IPS-18c (cell line): ENCODE measurements around the gene SLC35F2.
"Not testable (repeated sequence)": the region's sequence is repeated elsewhere in the genome, so short reads cannot be mapped to it uniquely, and the experiment has no call there.

Source experiments
- H3K4me3 ChIP-seq: 2 replicates; pipeline ENCODE4 v1.7.0; 2013; ENCODE audit warnings: low read depth, mild to moderate bottlenecking, low read length, moderate library complexity; ENCODE audit not compliant: insufficient read depth
- H3K9me3 ChIP-seq: one replicate; pipeline ENCODE4 v1.6.1; 2013; ENCODE audit warnings: mild to moderate bottlenecking, low read length, moderate library complexity; ENCODE audit not compliant: control insufficient read depth, insufficient read depth

Gene SLC35F2

DNA sequence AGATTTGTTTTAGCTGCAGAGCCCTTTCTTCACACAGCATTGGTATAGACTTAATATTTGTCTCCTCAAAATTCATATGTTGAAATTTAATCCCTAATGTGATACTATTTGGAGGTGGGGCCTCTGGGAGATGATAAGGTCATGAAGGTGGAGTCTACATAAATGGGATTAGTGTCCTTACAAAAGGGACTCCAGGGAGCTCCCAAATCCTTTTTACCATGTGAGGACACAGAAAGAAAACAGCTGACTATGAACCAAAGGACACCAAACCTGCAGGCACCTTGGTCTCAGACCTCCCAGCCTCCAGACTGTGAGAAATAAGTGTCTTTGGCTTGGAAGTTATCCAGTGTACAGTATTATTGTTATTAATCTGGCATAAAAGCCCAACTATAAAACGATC, 10.2 kb downstream of the SLC35F2 start:
- H3K9me3 ChIP-seq, result no peaks in the 10 kb centered on the region
- no peak overlapping the region for H3K4me3 ChIP-seq

DNA sequence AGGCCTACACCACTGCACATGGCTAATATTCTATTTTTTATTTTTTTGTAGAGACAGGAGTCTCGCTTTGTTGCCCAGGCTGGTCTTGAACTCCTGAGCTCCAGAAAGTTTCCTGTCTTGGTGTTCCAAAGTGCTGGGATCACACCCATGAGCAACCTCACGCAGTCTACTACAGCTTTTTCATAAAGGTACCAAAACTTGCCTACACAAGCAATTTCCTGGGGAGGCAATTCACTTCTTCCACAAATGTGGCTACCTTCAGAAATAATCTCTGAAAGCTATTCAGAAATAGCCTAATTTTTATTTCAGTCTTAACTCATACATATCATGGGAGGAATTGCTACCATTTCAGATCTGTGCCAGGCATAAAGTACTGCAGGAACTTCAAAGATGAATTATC, 11.4 kb downstream of the SLC35F2 start:
- Histone ChIP-seq H3K9me3 (no peaks in the 10 kb centered on the region), H3K4me3 (no peak overlapping the region)

DNA sequence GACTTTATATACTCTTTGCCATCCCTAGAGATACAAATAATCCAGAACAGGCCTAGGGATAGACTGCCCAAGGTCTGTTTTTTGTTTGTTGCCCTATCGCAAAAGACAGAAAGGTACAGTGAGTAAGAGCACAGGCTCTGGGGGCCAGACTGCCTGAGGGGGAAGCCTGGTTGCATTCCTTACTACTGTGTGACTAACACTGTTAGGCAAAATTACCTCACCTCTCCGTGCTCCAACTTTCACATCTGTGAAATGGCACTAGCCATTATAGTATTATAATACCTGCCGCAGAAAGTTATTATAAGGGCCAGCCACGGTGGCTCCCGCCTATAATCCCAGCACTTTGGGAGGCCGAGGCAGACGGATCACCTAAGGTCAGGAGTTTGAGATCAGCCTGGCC, 14.5 kb downstream of the SLC35F2 start:
- Histone ChIP-seq H3K4me3 (no peak overlapping the region), H3K9me3 (no peaks in the 10 kb centered on the region)

DNA sequence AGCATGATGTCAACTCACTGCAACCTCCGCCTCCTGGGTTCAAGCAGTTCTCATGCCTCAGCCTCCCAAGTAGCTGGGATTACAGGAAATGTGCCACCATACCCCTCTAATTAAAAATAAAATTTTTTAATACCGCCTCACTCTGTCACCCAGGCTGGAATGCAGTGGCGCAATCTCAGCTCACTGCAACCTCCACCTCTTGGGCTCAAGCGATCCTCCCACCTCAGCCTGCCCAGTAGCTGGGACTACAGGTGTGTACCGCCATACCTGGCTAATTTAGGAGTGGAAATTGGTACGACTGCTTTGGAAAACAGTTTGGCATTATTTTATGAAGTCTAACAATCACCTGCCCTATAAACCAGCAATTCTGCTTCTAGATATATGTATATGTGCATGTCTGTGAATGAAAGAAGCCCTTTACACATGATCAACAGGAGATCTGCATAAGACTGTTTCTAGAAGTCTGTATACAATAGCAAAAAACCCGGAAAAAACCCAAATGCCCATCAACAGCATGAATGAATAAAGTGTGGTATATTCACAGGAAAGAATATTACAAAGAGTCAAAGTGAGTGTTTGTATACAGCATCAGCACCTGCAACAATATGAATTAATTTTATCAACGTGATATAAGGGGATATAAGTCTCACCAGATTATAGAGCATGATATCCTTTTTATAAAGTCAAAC, 16.0 kb downstream of the SLC35F2 start:
- no peak overlapping the region for H3K4me3 ChIP-seq
- H3K9me3 ChIP-seq, result no peaks in the 10 kb centered on the region

DNA sequence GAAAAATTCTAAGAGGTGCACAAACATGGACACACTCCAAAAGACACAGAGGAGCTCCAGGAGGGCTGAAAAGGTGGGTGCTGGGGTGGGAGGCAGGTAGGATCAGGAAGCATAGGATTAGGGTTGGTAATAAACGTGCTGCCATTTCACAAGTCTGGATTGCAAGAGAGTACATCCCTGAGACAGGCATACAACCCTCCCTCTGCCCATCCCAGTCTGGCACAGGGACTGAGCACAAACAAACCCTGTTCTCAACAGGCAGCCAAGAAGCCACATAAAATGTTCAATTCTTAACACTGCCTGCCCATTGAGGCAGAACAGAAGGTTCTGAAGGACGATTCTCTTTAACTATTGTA, 18.5 kb downstream of the SLC35F2 start:
- no peaks in the 10 kb centered on the region for H3K9me3 ChIP-seq
- no peak overlapping the region for H3K4me3 ChIP-seq

DNA sequence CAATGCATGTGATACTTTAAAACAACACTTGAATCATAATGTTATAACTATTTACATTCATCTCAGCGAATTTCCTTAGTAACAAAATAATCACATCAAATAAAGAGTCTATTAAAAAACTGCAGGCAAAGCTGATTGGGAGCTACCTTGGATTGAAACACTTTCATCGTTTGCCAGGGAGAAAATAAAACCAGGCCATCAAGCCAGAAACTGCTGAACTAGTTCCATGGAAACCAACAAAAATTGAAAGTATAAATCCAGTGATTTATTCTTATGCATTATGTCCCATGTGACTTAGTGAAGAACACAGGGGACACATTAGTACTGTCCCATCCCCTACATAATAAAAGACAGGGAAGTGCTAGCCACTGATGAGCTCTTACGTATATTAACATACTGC, 21.7 kb downstream of the SLC35F2 start:
- H3K9me3 ChIP-seq, result no peaks in the 10 kb centered on the region
- H3K4me3 ChIP-seq, result no peak overlapping the region

DNA sequence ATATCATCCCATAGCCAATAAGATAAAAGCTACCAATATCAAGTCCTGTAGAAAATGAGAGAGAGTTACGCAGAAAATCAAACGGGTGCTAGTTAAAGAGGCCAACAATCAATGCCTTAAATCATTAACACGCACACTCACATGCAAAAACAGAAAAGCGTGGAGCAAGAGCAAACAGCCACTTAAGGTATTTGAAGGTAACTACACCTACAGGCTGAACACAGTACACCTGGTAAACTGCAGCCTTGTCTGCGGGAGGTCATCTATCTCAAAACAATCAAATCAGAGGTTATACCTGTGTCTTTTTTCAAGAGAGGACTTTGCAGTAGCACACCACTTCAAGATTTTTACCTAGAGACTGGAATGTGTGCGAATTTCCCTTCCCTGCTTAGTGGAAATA, 23.6 kb downstream of the SLC35F2 start:
- Histone ChIP-seq H3K4me3 (no peak overlapping the region), H3K9me3 (no peaks in the 10 kb centered on the region)

DNA sequence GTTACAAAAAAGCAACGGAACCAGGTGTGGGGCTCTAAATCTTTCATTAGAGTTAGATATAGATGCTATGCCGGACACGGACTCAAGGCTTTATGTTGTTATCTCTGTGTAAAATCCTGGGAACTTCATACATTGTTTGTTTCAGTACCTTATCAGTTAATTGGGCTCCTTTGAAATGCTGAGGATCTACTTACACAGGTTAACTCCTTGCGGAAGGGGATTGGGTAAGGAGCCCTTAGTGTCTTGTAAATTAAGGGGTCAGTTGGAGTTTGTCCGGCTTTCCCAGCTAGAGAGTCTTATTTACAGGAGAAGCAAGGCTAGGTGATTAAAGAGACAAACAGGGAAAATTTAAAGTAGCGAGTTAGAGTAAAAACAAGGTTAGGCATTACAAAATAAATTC, 24.7 kb downstream of the SLC35F2 start:
- H3K9me3 ChIP-seq, H3K4me3 ChIP-seq: not testable (repeated sequence)

DNA sequence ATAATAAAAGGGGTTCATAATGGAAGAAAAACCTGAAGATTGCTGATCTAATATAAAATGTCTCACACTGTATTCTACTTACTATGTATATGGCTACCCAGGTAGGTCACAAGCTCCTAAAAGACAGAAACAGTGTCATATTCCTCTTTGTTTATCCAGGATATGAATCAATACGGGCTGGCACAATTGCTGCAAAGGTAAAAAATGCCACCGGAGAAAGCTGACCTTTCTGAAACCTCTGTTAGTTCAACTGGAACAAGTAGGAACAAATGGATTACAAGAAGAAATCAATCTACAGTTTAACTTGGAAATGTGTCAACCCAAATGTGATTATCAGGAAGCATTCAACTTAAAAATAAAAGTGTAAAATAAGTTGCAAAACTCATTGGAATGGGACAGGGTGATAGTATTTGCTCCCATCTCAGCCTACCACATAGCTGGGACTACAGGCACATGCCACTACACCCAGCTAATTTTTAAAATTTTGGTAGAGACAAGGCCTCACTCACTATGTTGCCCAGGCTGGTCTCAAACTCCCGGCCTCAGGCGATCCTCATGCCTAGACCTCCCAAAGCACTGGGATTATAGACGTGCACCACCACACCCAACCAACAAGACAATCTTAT, 27.6 kb downstream of the SLC35F2 start:
- H3K4me3 ChIP-seq, result no peak overlapping the region
- H3K9me3 ChIP-seq, result no peaks in the 10 kb centered on the region

DNA sequence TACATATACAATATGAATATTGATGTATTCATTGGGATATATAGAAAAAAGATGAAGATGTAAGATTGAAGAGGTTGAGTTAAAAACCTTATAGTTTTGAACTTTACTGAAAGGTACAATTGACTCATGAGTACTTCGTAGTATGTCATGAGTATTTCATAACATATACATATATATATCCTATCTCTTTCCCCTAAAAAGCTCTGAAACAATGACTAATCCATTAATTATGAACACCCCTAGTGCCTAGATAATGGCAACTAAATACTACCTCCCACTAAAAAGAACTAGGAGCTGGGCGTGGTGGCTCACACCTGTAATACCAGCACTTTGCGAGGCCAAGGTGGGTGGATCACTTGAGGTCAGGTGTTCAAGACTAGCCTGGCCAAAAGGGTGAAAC, 31.5 kb downstream of the SLC35F2 start:
- Histone ChIP-seq H3K9me3 (no peaks in the 10 kb centered on the region), H3K4me3 (no peak overlapping the region)

DNA sequence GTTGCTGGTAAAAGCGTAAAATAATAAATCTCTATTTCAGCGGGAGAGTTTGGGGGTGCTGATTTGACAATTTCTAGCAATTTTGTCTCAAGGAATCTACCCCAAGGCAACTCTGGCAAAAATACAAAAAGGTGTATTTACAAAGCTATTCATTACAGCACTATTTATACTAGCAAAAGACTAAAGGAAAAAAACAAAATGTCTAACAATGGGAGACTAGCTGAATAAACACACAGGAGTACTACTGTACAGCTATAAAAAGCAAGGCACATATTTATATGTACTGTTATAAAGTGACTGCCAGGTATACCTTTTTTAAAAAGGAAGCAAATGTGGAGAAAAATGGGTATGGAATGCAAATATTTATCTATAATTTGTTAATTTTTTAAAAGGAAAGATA, 32.7 kb downstream of the SLC35F2 start:
- Histone ChIP-seq H3K9me3 (no peaks in the 10 kb centered on the region), H3K4me3 (no peak overlapping the region)

DNA sequence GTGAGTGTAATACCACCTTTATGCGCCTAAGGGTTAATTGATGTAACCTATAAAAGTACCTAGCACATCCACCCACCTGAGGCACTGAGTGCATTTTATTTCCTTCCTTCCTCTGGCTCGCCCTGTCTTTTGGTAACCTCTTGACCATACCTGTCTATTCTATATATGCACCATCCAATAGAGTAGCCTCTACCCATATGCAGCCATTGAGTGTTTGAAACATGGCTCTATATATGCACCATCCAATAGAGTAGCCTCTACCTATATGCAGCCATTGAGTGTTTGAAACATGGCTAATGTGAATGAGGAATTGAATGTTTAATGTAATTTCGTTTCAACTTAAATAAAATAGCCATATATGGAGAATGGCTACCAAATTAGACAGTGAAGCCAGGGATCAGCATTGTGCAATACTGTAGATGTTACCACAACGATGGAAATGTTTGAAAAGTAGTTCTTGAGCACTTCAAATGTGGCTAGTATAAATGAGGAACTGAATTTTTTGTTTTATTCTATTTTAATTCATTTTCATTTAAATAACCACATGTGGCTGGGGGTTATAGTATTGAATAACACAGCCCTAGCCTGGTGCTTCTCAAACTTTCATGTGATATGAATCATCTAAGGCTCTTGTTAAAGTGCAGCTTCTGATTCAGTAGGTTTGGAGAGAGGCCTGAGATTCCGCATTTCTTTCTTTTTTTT, 33.8 kb downstream of the SLC35F2 start:
- Histone ChIP-seq H3K9me3 (no peaks in the 10 kb centered on the region), H3K4me3 (no peak overlapping the region)

DNA sequence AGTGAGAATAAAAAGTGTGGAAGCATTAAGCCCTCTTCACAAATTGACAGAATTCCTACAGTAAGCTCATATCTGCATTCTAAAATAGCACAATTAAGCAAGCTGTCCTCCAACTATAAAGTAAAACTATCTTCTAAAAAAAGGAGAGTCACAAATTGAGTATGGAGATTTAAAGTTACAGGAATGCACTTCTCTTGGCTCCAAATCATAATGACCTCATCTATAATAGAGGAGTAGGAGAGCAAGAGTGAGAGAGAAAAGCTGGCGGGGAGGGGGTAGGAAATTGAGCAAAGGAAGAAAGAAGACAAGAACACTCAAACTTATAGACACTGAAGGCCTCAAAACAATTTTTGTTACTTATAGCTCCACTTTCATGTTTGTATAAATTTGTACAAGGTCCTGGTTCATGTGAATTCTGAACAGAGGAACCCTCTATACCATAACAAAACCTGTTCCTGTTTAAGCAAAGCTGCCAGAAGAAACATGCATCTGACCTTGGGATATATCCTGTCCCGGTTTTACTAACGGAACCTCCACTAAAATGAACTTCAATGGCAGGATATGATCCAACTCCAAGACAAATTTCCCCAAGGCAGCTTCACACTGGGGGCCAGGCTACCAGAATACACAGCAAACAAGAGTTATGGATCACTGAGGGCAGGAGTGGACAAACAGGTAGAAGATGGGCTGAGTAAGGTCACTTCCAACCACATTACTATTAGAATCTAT, 37.2 kb downstream of the SLC35F2 start:
- Histone ChIP-seq H3K9me3 (no peaks in the 10 kb centered on the region), H3K4me3 (no peak overlapping the region)

DNA sequence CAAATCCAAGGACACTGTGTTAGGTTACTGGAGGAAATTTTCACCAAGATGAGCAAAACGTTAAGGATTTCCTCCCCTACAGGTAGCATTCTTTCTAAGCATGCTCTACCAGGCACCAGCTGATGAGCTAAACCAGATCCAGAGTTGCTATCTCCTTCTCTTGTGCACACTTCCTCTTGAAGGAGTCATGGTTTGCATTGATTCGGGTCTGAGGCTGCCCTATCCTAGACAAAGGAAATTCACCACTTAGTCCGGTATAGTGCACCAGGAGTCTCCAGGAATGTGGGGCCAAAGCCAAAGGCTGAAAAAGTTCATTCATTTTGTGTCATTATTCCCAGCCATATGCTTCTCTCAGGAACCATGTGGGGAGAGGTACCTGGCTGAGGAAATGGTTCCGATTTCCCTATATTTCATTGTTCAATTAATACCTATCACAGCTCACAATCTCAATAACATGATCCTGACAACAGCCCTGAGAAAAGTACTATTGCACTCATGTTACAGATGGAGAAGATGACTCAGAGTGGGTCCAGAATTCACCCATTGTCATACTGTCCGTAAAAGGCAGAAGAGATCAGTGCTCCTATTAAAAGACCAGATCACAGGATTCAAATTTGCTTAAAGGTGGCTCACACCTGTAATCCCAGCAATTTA, 39.1 kb downstream of the SLC35F2 start:
- Histone ChIP-seq H3K9me3 (no peaks in the 10 kb centered on the region), H3K4me3 (no peak overlapping the region)

DNA sequence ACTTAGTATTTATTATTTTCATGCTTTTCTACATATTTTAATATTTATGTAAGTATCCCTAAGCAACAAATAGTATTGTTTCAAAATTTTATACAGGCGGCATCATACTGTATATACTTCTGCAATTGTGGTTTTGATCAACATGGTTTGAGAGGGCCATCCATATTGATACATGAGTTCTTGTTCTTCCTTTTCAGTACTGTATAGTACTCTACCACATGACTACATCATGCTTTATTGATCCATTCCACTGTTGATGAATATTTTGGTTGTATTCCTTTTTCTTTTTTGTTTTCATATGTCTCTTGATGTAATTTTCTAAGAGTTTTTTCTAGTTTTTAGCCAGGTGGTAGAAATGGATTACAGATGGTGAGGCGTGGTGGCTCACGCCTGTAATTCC, 40.1 kb downstream of the SLC35F2 start:
- Histone ChIP-seq H3K4me3 (no peak overlapping the region), H3K9me3 (no peaks in the 10 kb centered on the region)

DNA sequence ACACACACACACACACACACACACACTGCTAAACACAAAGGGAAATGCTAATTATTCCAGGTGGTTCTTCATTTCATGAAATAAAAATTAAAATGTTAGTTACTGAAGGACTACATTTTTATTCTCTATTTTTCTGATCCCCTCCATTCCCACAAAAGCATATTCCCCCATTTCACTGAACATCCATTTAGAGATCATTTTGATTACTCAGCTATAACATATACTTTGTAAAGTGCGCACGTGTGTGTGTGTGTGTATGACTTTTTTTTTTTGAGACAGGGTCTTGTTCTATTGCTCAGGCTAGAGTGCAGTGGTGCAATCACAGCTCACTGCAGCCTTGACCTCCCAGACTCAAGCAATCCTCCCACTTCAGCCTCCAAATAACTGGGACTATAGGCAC, 42.6 kb downstream of the SLC35F2 start:
- no peaks in the 10 kb centered on the region for H3K9me3 ChIP-seq
- H3K4me3 ChIP-seq, result no peak overlapping the region

DNA sequence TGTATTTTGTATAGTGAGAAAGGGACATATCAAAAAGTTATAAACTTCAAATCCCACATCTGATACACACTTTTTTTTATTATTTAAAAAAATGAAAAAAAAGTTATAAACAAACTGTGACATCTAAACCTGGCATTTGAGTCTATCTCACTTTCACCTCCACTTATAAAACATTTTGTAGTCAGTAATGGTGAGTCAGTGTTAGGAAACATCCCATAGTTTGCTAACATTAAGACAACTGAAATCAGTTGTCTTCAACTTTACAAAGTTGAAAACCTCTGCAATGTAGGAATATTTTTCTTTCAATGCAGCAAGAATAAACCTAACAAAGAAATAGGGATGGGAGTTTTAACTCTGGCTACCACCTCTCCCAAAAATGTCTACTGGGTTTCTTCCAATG, 47.7 kb downstream of the SLC35F2 start:
- H3K4me3 ChIP-seq, result no peak overlapping the region
- H3K9me3 ChIP-seq, result no peaks in the 10 kb centered on the region
